K562 (cell line): ENCODE measurements around the gene FKBP9. TPM values are rescaled to one million over a fixed set of nuclear protein-coding genes. Genes with fewer than 3 reads are reported as not detected.

Source experiments
- ARNT ChIP-seq, 2 experiments: fragments of 450-650 bp; IDR thresholded peaks; 2 replicates each; pipeline ENCODE4 v1.6.1; 2016; ENCODE audit warnings: mild to moderate bottlenecking in 1 of 2
- BRF1 ChIP-seq: IDR thresholded peaks from 3 replicates; pipeline ENCODE4 v1.6.1; 2011; ENCODE audit warnings: borderline replicate concordance, mild to moderate bottlenecking; ENCODE audit not compliant: insufficient read length; ENCODE audit errors: extremely low read depth
- CHD2 ChIP-seq: IDR thresholded peaks from 2 replicates; pipeline ENCODE4 v1.6.1; 2011; ENCODE audit warnings: low read depth, low read length
- FOXJ3 ChIP-seq: sonication (generic); formaldehyde crosslinking; IDR thresholded peaks from 2 replicates; pipeline ENCODE4 v1.4.0; 2020; ENCODE audit warnings: mild to moderate bottlenecking, missing genetic modification reagents
- GATA2 ChIP-seq: sonication (generic); formaldehyde crosslinking; IDR thresholded peaks from 2 replicates; pipeline ENCODE4 v1.4.0; 2020; ENCODE audit warnings: mild to moderate bottlenecking, missing genetic modification reagents
- HES1 ChIP-seq: fragments of 450-650 bp; IDR thresholded peaks from 2 replicates; pipeline ENCODE4 v1.6.1; 2016; ENCODE audit warnings: low read depth, mild to moderate bottlenecking, moderate library complexity
- IFI16 ChIP-seq: fragments of 250-450 bp; sonication (Bioruptor Pico); IDR thresholded peaks from 2 replicates; pipeline ENCODE4 v2.1.2; 2022; ENCODE audit warnings: mild to moderate bottlenecking, inconsistent platforms
- KLF16 ChIP-seq: IDR thresholded peaks from 2 replicates; pipeline ENCODE4 v1.6.1; 2016; ENCODE audit warnings: antibody characterized with exemption
- NR2C1 ChIP-seq, 2 experiments: fragments of 450-650 bp; IDR thresholded peaks; 2 replicates each; pipeline ENCODE4 v1.6.1; 2017; ENCODE audit warnings: mild to moderate bottlenecking in 2 of 2, antibody characterized with exemption in 1 of 2, inconsistent platforms in 1 of 2, missing compliant biosample characterization in 1 of 2, missing genetic modification characterization in 1 of 2
- NR2F6 ChIP-seq: fragments of 450-650 bp; formaldehyde crosslinking; IDR thresholded peaks from 2 replicates; pipeline ENCODE4 v1.4.0; 2020; ENCODE audit warnings: mild to moderate bottlenecking
- POLR3G ChIP-seq: IDR thresholded peaks from 2 replicates; pipeline ENCODE4 v1.6.1; 2011; ENCODE audit not compliant: insufficient read length, insufficient replicate concordance; ENCODE audit errors: extremely low read depth
- PYGO2 ChIP-seq: fragments of 450-650 bp; IDR thresholded peaks from 2 replicates; pipeline ENCODE4 v1.6.1; 2016; ENCODE audit warnings: mild to moderate bottlenecking, missing genetic modification characterization, moderate library complexity, missing compliant biosample characterization
- RBM34 ChIP-seq: fragments of 200-400 bp; formaldehyde crosslinking; IDR thresholded peaks from 2 replicates; pipeline ENCODE4 v1.6.1; 2018; ENCODE audit warnings: low read length, borderline replicate concordance; ENCODE audit not compliant: insufficient read depth
- RERE ChIP-seq: sonication (generic); formaldehyde crosslinking; IDR thresholded peaks from 2 replicates; pipeline ENCODE4 v1.8.0; 2023; ENCODE audit warnings: missing genetic modification reagents, mild to moderate bottlenecking, borderline replicate concordance
- SIN3B ChIP-seq: fragments of 450-650 bp; IDR thresholded peaks from 2 replicates; pipeline ENCODE4 v1.6.1; 2017; ENCODE audit warnings: low read depth, mild to moderate bottlenecking, moderate library complexity
- USF2 ChIP-seq: sonication (generic); formaldehyde crosslinking; IDR thresholded peaks from 2 replicates; pipeline ENCODE4 v1.5.0; 2020; ENCODE audit warnings: missing genetic modification reagents
- ZBTB12 ChIP-seq: fragments of 250-450 bp; sonication (Bioruptor Pico); IDR thresholded peaks from 2 replicates; pipeline ENCODE4 v1.4.0; 2020
- ZNF12 ChIP-seq: sonication (generic); formaldehyde crosslinking; IDR thresholded peaks from 2 replicates; pipeline ENCODE4 v1.4.0; 2020; ENCODE audit warnings: mild to moderate bottlenecking, missing genetic modification reagents
- ZNF184 ChIP-seq: sonication (generic); formaldehyde crosslinking; IDR thresholded peaks from 2 replicates; pipeline ENCODE4 v1.5.0; 2020; ENCODE audit warnings: missing genetic modification reagents
- ZNF324 ChIP-seq: fragments of 250-450 bp; sonication (Bioruptor Pico); IDR thresholded peaks from 2 replicates; pipeline ENCODE4 v1.4.0; 2020; ENCODE audit warnings: mild to moderate bottlenecking
- ZNF764 ChIP-seq: fragments of 250-450 bp; sonication (Bioruptor Pico); IDR thresholded peaks from 2 replicates; pipeline ENCODE4 v1.4.0; 2020; ENCODE audit warnings: low read depth, mild to moderate bottlenecking, moderate library complexity
- ZNF79 ChIP-seq: fragments of 250-450 bp; sonication (Bioruptor Pico); IDR thresholded peaks from 2 replicates; pipeline ENCODE4 v1.4.0; 2020; ENCODE audit warnings: low read depth, mild to moderate bottlenecking, moderate library complexity
- polyA plus RNA-seq, 8 experiments: library from polyadenylated mRNA; depleted of rRNA in 4 of 8; stranded (reverse) in 5 of 8; unstranded in 3 of 8; fragments of >200 nt; fragmentation: Nextera tagmentation in 2 of 8; fragmentation: Illumina TruSeq in 1 of 8; extraction: Ambion mirVana in 2 of 8; extraction: Trizol in 1 of 8; gene quantifications; 2 replicates each; pipeline versions ENCODE4 v1.2.1 to v1.2.3, GENCODE V29; 2011 to 2014; ENCODE audit warnings: inconsistent platforms in 1 of 8, missing spikeins in 1 of 8
- total RNA-seq, 7 experiments: library from RNA; depleted of rRNA in 6 of 7; stranded (reverse); fragments of >200 nt in 6 of 7; fragmentation: Illumina TruSeq in 2 of 7; extraction: Trizol in 2 of 7; gene quantifications; 2 replicates each; pipeline versions ENCODE4 v1.2.1 to v1.2.3, GENCODE V29; 2011 to 2021; ENCODE audit warnings: low replicate concordance in 1 of 7

Gene FKBP9
- total and polyA plus RNA-seq, 9 of the 15 experiments (the other 6 are each of a cell fraction or from before 2014, with no cell fraction given): 5.9 to 23.7 (median 15.8) TPM

- TF ChIP-seq RERE (CRISPR knock-in tag) (no peak; the same call in 1 of the 2 replicates), ZBTB12 (no peak), ZNF79 (CRISPR knock-in tag) (no peak), FOXJ3 (CRISPR knock-in tag) (no peak), NR2F6 (CRISPR knock-in tag) (no peak), GATA2 (CRISPR knock-in tag) (no peak), SIN3B (peak; percentile 52; the same call in 1 of the 2 replicates), RBM34 (peak; percentile 47; the same call in 1 of the 2 replicates), ARNT (IDR thresholded peaks at IDR 0.05) (no peak), ZNF324 (CRISPR knock-in tag) (no peak), IFI16 (CRISPR knock-in tag) (no peak), ZNF12 (no peak), BRF1 (no peak), NR2C1 (IDR thresholded peaks at IDR 0.05) (no peak), NR2C1 (tag; IDR thresholded peaks at IDR 0.05) (no peak), USF2 (CRISPR knock-in tag) (no peak), KLF16 (no peak), POLR3G (no peak), ZNF764 (no peak), PYGO2 (tag) (no peak), ZNF184 (CRISPR knock-in tag) (no peak), CHD2 (no peak), HES1 (no peak)
These were observed at the start of gene FKBP9 (continued) for GRCh38 chr7:32957326-32958045.
